Measurements from ENCODE around the gene CCDC150. TPM values are rescaled to one million over a fixed set of nuclear protein-coding genes. Genes with fewer than 3 reads are reported as not detected.

Gene CCDC150
- total and polyA plus RNA-seq, 8 donors = 0.29 to 19.8 (median 3.2) TPM; not detected in 1

GRCh38 chr2:196743165-196743564 is 103.7 kb downstream of the CCDC150 start:
- Histone ChIP-seq H3K4me1 (no peaks in the 10 kb centered on the region), H3K4me3 (no peak overlapping the region), H3K27me3 (no peaks in the 10 kb centered on the region), H3K36me3 (no peaks in the 10 kb centered on the region), H3K27ac (no peak overlapping the region), H3K9me3 (no peaks in the 10 kb centered on the region)
- no peak for DNase-seq
- 78 to 89% (median 83%) methylated on average over 7 of the region's 7 CpGs for WGBS, 5 donors
- TF ChIP-seq POLR2A (IDR thresholded peaks at IDR 0.05) (no peak), POLR2AphosphoS5 (IDR thresholded peaks at IDR 0.05) (no peak), CTCF (IDR thresholded peaks at IDR 0.05) (no peak), EP300 (IDR thresholded peaks at IDR 0.05) (no peak)
- intact Hi-C loops (cut with DNase I; ENCODE audit: low total_unique reads) = no loop called here

DNA sequence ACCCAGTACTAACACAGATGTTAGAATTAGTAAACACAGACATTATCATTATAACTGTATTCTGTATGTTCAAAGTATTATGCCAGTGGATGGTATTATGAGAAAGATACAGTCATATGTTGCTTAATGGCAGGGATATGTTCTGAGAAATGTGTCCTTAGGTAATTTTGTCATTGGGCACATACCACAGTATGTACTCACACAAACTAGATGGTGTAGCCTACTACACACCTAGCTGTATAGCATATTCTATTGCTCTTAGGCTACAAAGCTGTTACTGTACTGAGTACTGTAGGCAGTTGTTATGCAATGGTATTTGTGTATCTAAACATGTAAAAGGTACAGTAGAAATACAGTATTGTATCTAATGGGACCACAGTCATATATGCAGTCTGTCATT is 106.2 kb downstream of the CCDC150 start:
- Histone ChIP-seq H3K4me3 (no peak overlapping the region), H3K27me3 (no peaks in the 10 kb centered on the region), H3K36me3 (no peaks in the 10 kb centered on the region), H3K27ac (no peak overlapping the region), H3K4me1 (no peaks in the 10 kb centered on the region), H3K9me3 (no peaks in the 10 kb centered on the region)
- TF ChIP-seq EP300 (IDR thresholded peaks at IDR 0.05) (no peak), POLR2A (IDR thresholded peaks at IDR 0.05) (no peak), POLR2AphosphoS5 (IDR thresholded peaks at IDR 0.05) (no peak), CTCF (IDR thresholded peaks at IDR 0.05) (no peak)
- intact Hi-C loops (cut with DNase I; ENCODE audit: low total_unique reads) = no loop called here
- no peak for DNase-seq

GRCh38 chr2:196747400-196747799 is 107.9 kb downstream of the CCDC150 start:
- WGBS, 5 donors = 91 to 97% (median 96%) methylated on average over 1 of the region's 1 CpG
- Histone ChIP-seq H3K9me3 (no peaks in the 10 kb centered on the region), H3K4me3 (no peak overlapping the region), H3K36me3 (no peaks in the 10 kb centered on the region), H3K27me3 (no peaks in the 10 kb centered on the region), H3K27ac (no peak overlapping the region), H3K4me1 (no peaks in the 10 kb centered on the region)
- TF ChIP-seq CTCF (IDR thresholded peaks at IDR 0.05) (no peak), EP300 (IDR thresholded peaks at IDR 0.05) (no peak), POLR2A (IDR thresholded peaks at IDR 0.05) (no peak), POLR2AphosphoS5 (IDR thresholded peaks at IDR 0.05) (no peak)
- DNase-seq = no peak
- intact Hi-C loops (cut with DNase I; ENCODE audit: low total_unique reads) = no loop called here

DNA sequence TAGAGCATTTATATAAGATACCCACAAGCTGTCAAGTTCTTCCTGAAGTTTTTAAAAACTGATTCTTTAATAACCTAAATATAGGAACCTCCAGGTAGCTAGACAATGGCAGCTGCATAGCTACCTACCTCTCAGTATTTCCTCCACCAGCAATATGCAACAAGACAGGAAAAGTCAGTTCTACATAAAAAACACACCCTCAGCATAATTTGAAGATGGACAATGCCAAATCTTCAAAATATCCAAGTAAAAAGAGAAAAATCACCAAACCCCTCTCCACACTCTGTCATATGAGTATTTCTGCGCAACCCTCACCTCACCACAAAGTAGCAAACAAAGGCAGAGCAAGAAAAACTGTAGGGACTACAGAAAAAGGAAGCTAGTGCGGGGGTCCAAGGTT is 108.6 kb downstream of the CCDC150 start:
- Histone ChIP-seq H3K27ac (no peak overlapping the region), H3K9me3 (peaks cover 0 to 2% (median under 1%) of the 10 kb centered on the region in 4 donors), H3K36me3 (no peaks in the 10 kb centered on the region), H3K4me1 (no peaks in the 10 kb centered on the region), H3K4me3 (no peak overlapping the region), H3K27me3 (no peaks in the 10 kb centered on the region)
- intact Hi-C loops (cut with DNase I; ENCODE audit: low total_unique reads) = no loop called here
- 91 to 97% (median 95%) methylated on average over 2 of the region's 2 CpGs for WGBS, 5 donors
- TF ChIP-seq EP300 (IDR thresholded peaks at IDR 0.05) = no peak
- TF ChIP-seq POLR2AphosphoS5 (IDR thresholded peaks at IDR 0.05) = no peak
- TF ChIP-seq CTCF (IDR thresholded peaks at IDR 0.05) = no peak
- no peak for TF ChIP-seq POLR2A (IDR thresholded peaks at IDR 0.05)
- no peak for DNase-seq

All from stomach (tissue), 9 donors.